Measurements from ENCODE around the gene VAMP7. TPM values are rescaled to one million over a fixed set of nuclear protein-coding genes. Genes with fewer than 3 reads are reported as not detected.
"Not testable (repeated sequence)": the region's sequence is repeated elsewhere in the genome, so short reads cannot be mapped to it uniquely, and the experiment has no call there.

The VAMP7 gene
- total and polyA plus RNA-seq, 5 donors, result 14.3 to 28.6 (median 18.3) TPM

- no peaks in the 10 kb centered on the region for H3K27me3 ChIP-seq (ENCODE audit: control insufficient read depth, insufficient read depth)
- no peak overlapping the region for H3K4me3 ChIP-seq (ENCODE audit: low read length)
- no peaks in the 10 kb centered on the region for H3K4me1 ChIP-seq (ENCODE audit: control insufficient read depth, insufficient read depth, low read length)
- H3K9me3 ChIP-seq (ENCODE audit: control insufficient read depth, low read length), result no peaks in the 10 kb centered on the region
- no peak for ATAC-seq
- 65% methylated on average over 7 of the region's 7 CpGs for WGBS
- H3K27ac ChIP-seq (ENCODE audit: low read length), result no peak overlapping the region
- no peak for DNase-seq
- intact Hi-C loops (cut with DNase I), result no loop called here
Measured at GRCh38 chrX:155957843-155958242, 76.7 kb downstream of the VAMP7 start.

GRCh38 chrX:155959018-155959587 is 78.0 kb downstream of the VAMP7 start:
- ATAC-seq (no peak), DNase-seq (no peak)
- intact Hi-C loops (cut with DNase I), result no loop called here
- H3K9me3 ChIP-seq (ENCODE audit: control insufficient read depth, low read length), result no peaks in the 10 kb centered on the region
- WGBS, result 69% methylated on average over 5 of the region's 5 CpGs
- no peaks in the 10 kb centered on the region for H3K27me3 ChIP-seq (ENCODE audit: control insufficient read depth, insufficient read depth)
- H3K4me3 ChIP-seq (ENCODE audit: low read length), result no peak overlapping the region
- H3K27ac ChIP-seq (ENCODE audit: low read length), result no peak overlapping the region
- H3K4me1 ChIP-seq (ENCODE audit: control insufficient read depth, insufficient read depth, low read length), result no peaks in the 10 kb centered on the region

GRCh38 chrX:155962906-155963305 is 81.8 kb downstream of the VAMP7 start:
- Histone ChIP-seq H3K27ac (ENCODE audit: low read length) (no peak overlapping the region), H3K4me3 (ENCODE audit: low read length) (no peak overlapping the region), H3K9me3 (ENCODE audit: control insufficient read depth, low read length) (no peaks in the 10 kb centered on the region), H3K27me3 (ENCODE audit: control insufficient read depth, insufficient read depth) (no peaks in the 10 kb centered on the region), H3K4me1 (ENCODE audit: control insufficient read depth, insufficient read depth, low read length) (no peaks in the 10 kb centered on the region)
- 31% methylated on average over 1 of the region's 1 CpG for WGBS
- no peak for DNase-seq
- intact Hi-C loops (cut with DNase I), result no loop called here
- no peak for ATAC-seq

- H3K4me3 ChIP-seq (ENCODE audit: low read length), result no peak overlapping the region
- no peaks in the 10 kb centered on the region for H3K4me1 ChIP-seq (ENCODE audit: control insufficient read depth, insufficient read depth, low read length)
- WGBS, result 40% methylated on average over 8 of the region's 8 CpGs
- no peak overlapping the region for H3K27ac ChIP-seq (ENCODE audit: low read length)
- no peak for DNase-seq
- ATAC-seq, result no peak
- H3K27me3 ChIP-seq (ENCODE audit: control insufficient read depth, insufficient read depth), result no peaks in the 10 kb centered on the region
- no peaks in the 10 kb centered on the region for H3K9me3 ChIP-seq (ENCODE audit: control insufficient read depth, low read length)
- intact Hi-C loops (cut with DNase I), result no loop called here
Measured at GRCh38 chrX:155966876-155967275, 85.7 kb downstream of the VAMP7 start.

- Histone ChIP-seq H3K4me1 (ENCODE audit: control insufficient read depth, insufficient read depth, low read length) (no peaks in the 10 kb centered on the region), H3K27me3 (ENCODE audit: control insufficient read depth, insufficient read depth) (no peaks in the 10 kb centered on the region), H3K27ac (ENCODE audit: low read length) (no peak overlapping the region), H3K9me3 (ENCODE audit: control insufficient read depth, low read length) (no peaks in the 10 kb centered on the region), H3K4me3 (ENCODE audit: low read length) (no peak overlapping the region)
- 74% methylated on average over 3 of the region's 3 CpGs for WGBS
- ATAC-seq (no peak), DNase-seq (no peak)
- intact Hi-C loops (cut with DNase I), result no loop called here
Measured at GRCh38 chrX:155967653-155968325, 86.6 kb downstream of the VAMP7 start.

- Histone ChIP-seq H3K9me3 (ENCODE audit: control insufficient read depth, low read length) (no peaks in the 10 kb centered on the region), H3K4me3 (ENCODE audit: low read length) (no peak overlapping the region), H3K4me1 (ENCODE audit: control insufficient read depth, insufficient read depth, low read length) (no peaks in the 10 kb centered on the region), H3K27ac (ENCODE audit: low read length) (no peak overlapping the region), H3K27me3 (ENCODE audit: control insufficient read depth, insufficient read depth) (no peaks in the 10 kb centered on the region)
- ATAC-seq (no peak), DNase-seq (no peak)
- intact Hi-C loops (cut with DNase I), result no loop called here
- 26% methylated on average over 1 of the region's 1 CpG for WGBS
Measured at GRCh38 chrX:155968326-155968661, 87.1 kb downstream of the VAMP7 start.

GRCh38 chrX:155968791-155969190 is 87.6 kb downstream of the VAMP7 start:
- H3K27me3 ChIP-seq (ENCODE audit: control insufficient read depth, insufficient read depth), result no peaks in the 10 kb centered on the region
- no peaks in the 10 kb centered on the region for H3K4me1 ChIP-seq (ENCODE audit: control insufficient read depth, insufficient read depth, low read length)
- ATAC-seq, result no peak
- WGBS, result 35% methylated on average over 5 of the region's 5 CpGs
- H3K27ac ChIP-seq (ENCODE audit: low read length), result no peak overlapping the region
- H3K4me3 ChIP-seq (ENCODE audit: low read length), result no peak overlapping the region
- no peaks in the 10 kb centered on the region for H3K9me3 ChIP-seq (ENCODE audit: control insufficient read depth, low read length)
- intact Hi-C loops (cut with DNase I), result no loop called here
- no peak for DNase-seq

- H3K27ac ChIP-seq (ENCODE audit: low read length); DNase-seq; H3K9me3 ChIP-seq (ENCODE audit: control insufficient read depth, low read length); H3K4me3 ChIP-seq (ENCODE audit: low read length); ATAC-seq; intact Hi-C loops (cut with DNase I); H3K4me1 ChIP-seq (ENCODE audit: control insufficient read depth, insufficient read depth, low read length); H3K27me3 ChIP-seq (ENCODE audit: control insufficient read depth, insufficient read depth): not testable (repeated sequence)
- 68% methylated on average over 5 of the region's 5 CpGs for WGBS
Measured at GRCh38 chrX:155971658-155972057, 90.5 kb downstream of the VAMP7 start.

GRCh38 chrX:155972241-155972640 is 91.1 kb downstream of the VAMP7 start:
- H3K9me3 ChIP-seq (ENCODE audit: control insufficient read depth, low read length); DNase-seq; H3K4me3 ChIP-seq (ENCODE audit: low read length); intact Hi-C loops (cut with DNase I); ATAC-seq; H3K27ac ChIP-seq (ENCODE audit: low read length); H3K27me3 ChIP-seq (ENCODE audit: control insufficient read depth, insufficient read depth); H3K4me1 ChIP-seq (ENCODE audit: control insufficient read depth, insufficient read depth, low read length): not testable (repeated sequence)
- 72% methylated on average over 7 of the region's 7 CpGs for WGBS

- ATAC-seq (no peak), DNase-seq (no peak)
- intact Hi-C loops (cut with DNase I), result no loop called here
- H3K9me3 ChIP-seq (ENCODE audit: control insufficient read depth, low read length), result no peaks in the 10 kb centered on the region
- WGBS, result 64% methylated on average over 2 of the region's 2 CpGs
- H3K4me1 ChIP-seq (ENCODE audit: control insufficient read depth, insufficient read depth, low read length), result no peaks in the 10 kb centered on the region
- H3K27me3 ChIP-seq (ENCODE audit: control insufficient read depth, insufficient read depth), result no peaks in the 10 kb centered on the region
- no peak overlapping the region for H3K27ac ChIP-seq (ENCODE audit: low read length)
- H3K4me3 ChIP-seq (ENCODE audit: low read length), result no peak overlapping the region
Measured at GRCh38 chrX:155983326-155983725, 102.2 kb downstream of the VAMP7 start.

- Histone ChIP-seq H3K27ac (ENCODE audit: low read length) (no peak overlapping the region), H3K4me3 (ENCODE audit: low read length) (no peak overlapping the region), H3K4me1 (ENCODE audit: control insufficient read depth, insufficient read depth, low read length) (no peaks in the 10 kb centered on the region), H3K27me3 (ENCODE audit: control insufficient read depth, insufficient read depth) (no peaks in the 10 kb centered on the region), H3K9me3 (ENCODE audit: control insufficient read depth, low read length) (no peaks in the 10 kb centered on the region)
- no peak for ATAC-seq
- intact Hi-C loops (cut with DNase I), result no loop called here
- 50% methylated on average over 2 of the region's 2 CpGs for WGBS
- no peak for DNase-seq
Measured at GRCh38 chrX:155985208-155985607, 104.1 kb downstream of the VAMP7 start.

GRCh38 chrX:155986995-155987394 is 105.8 kb downstream of the VAMP7 start:
- intact Hi-C loops (cut with DNase I); DNase-seq; ATAC-seq; H3K27me3 ChIP-seq (ENCODE audit: control insufficient read depth, insufficient read depth); H3K4me3 ChIP-seq (ENCODE audit: low read length); H3K4me1 ChIP-seq (ENCODE audit: control insufficient read depth, insufficient read depth, low read length); H3K27ac ChIP-seq (ENCODE audit: low read length); H3K9me3 ChIP-seq (ENCODE audit: control insufficient read depth, low read length): not testable (repeated sequence)
- 22% methylated on average over 2 of the region's 2 CpGs for WGBS

All from right cardiac atrium (tissue), 5 donors.